SJCRH30 (cell line): ENCODE results near the gene LRRC26. TPM values are rescaled to one million over a fixed set of nuclear protein-coding genes. Genes with fewer than 3 reads are reported as not detected.

Experiments used
- DNase-seq, 2 experiments: peaks; one replicate each; pipeline ENCODE4 v3.0.0-alpha.2; 2015 to 2020
- H3K27ac ChIP-seq: fragments of 250-450 bp; sonication (Bioruptor Pico); 2 replicates; pipeline ENCODE4 v1.5.1; 2020; ENCODE audit warnings: mild to moderate bottlenecking, moderate library complexity
- H3K27me3 ChIP-seq: fragments of 250-450 bp; sonication (Bioruptor Pico); 2 replicates; pipeline ENCODE4 v1.5.1; 2020; ENCODE audit warnings: mild to moderate bottlenecking, moderate library complexity
- H3K36me3 ChIP-seq: fragments of 250-450 bp; sonication (Bioruptor Pico); 2 replicates; pipeline ENCODE4 v1.5.1; 2020; ENCODE audit warnings: mild to moderate bottlenecking, moderate library complexity
- H3K4me1 ChIP-seq: fragments of 250-450 bp; sonication (Bioruptor Pico); 2 replicates; pipeline ENCODE4 v1.5.1; 2020; ENCODE audit warnings: mild to moderate bottlenecking, moderate library complexity
- H3K4me3 ChIP-seq: fragments of 250-450 bp; sonication (Bioruptor Pico); 2 replicates; pipeline ENCODE4 v1.5.1; 2020; ENCODE audit warnings: mild to moderate bottlenecking, moderate library complexity
- H3K9me3 ChIP-seq: fragments of 250-450 bp; sonication (Bioruptor Pico); replicated peaks from 2 replicates; pipeline ENCODE4 v1.5.1; 2020; ENCODE audit warnings: mild to moderate bottlenecking, moderate library complexity
- total RNA-seq: library from RNA; depleted of rRNA; stranded (reverse); fragments of >200 nt; shearing (Covaris generic); gene quantifications from 2 replicates; pipeline ENCODE4 v1.2.3, GENCODE V29; 2014

Gene LRRC26
- total RNA-seq, 1 experiment from 2014 or later, result 0.24 TPM

DNA sequence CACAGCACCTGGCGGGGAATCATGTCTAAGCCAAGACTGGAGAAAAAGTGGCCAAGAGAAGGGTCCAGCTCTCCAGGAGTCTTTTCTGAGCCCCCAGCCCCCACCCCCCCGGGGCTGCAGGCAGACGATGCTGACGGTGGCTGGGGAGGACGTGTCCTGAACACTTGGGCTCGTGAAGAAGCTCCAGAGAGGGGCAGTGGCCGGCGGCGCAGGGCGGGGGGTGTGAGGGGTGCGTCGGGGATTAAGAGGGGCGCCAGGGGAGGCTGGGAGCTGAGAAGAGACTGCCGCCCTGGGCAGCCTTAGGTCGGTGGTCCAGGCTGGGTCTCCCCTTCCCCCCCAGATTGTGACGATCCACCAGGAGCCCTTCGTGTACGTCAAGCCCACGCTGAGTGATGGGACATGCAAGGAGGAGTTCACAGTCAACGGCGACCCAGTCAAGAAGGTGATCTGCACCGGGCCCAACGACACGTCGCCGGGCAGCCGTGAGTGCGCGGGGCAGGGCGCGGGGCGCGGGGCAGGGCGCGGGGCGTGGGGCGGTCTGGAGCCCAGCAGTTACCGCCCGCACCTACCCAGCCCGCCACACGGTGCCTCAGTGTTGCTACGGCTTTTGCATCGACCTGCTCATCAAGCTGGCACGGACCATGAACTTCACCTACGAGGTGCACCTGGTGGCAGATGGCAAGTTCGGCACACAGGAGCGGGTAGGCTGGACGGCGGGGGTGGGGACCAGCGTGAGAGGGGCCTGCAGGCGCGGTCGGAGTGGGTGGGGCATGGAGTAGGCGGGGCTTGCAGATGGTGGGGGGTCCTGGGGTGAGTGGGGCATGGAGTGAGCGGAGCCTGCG is 8.9 kb downstream of the LRRC26 start:
- Histone ChIP-seq H3K9me3 (no peaks in the 10 kb centered on the region), H3K27me3 (peaks cover 16% of the 10 kb centered on the region), H3K36me3 (no peaks in the 10 kb centered on the region), H3K27ac (no peak overlapping the region), H3K4me3 (no peak overlapping the region), H3K4me1 (peaks cover 39% of the 10 kb centered on the region)
- DNase-seq, result no peak

DNA sequence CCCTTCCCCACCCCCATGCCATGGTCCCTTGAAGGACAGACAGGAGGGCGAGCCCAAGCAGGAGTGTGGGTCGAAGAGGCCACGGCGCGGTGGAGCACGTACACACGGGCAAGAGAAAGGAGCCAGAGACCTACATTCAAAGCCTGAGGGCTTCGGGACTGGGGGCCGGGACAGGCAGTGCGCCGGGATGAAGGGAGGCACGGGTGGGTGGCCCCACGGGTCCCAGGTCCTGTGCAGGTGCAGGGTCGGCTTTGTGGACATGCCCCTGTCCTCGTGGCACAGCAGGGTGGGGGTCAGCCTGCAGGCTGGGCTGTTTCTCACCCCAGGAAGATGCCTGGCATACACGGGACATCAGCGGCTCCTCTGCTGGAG is 9.8 kb downstream of the LRRC26 start:
- no peak for DNase-seq
- no peak overlapping the region for H3K27ac ChIP-seq
- H3K36me3 ChIP-seq, result no peaks in the 10 kb centered on the region
- no peaks in the 10 kb centered on the region for H3K9me3 ChIP-seq
- H3K27me3 ChIP-seq, result peaks cover 7% of the 10 kb centered on the region; the same call in 1 of the 2 replicates
- H3K4me3 ChIP-seq, result no peak overlapping the region
- H3K4me1 ChIP-seq, result peaks cover 30% of the 10 kb centered on the region

DNA sequence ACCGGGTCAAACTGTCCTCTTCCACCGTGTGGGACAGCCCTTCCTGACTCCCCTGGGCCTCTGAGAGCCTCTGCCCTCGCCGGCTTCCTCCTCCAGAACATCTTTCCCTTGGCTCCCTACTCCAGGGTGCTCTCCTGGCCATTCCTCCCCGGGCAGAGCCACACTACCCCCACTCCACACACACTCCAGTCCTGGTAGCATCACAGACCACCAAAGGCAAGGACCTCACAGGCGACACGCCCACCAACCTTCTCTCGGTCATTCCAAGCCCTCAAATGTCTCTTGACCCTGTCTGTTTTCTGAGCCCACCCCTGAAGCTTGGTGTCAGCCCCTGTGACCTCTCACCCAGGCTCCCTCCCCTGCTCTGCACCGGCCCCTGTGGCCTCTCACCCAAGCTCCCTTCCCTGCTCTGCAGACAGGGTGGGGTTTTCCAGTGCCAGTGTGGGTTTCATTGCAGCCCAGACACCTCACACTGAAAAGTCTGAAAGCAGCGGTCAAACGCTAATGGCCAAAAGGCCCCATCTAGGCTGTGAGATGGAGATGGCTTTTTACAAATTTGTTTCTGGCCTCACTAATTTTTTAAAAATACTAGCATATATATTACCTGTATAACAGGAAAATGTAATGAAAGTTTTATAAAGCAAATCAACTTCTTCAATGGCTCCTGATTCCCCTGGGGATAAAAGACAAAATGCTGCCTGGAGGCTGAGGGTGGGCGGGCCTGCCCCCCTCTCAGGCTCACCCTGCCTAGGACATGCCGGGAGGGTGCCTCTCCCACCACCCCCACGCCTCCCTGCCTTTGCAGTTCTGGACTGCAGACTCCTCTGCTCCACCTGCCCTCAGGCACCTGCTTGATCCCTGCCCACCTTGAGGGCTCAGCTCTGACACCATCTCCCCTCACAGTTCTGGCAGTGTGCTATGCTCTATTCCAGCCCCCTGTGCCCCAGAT is 10.5 kb downstream of the LRRC26 start:
- H3K9me3 ChIP-seq, result no peaks in the 10 kb centered on the region
- no peak for DNase-seq
- peaks cover under 1% of the 10 kb centered on the region; the same call in 1 of the 2 replicates for H3K27me3 ChIP-seq

DNA sequence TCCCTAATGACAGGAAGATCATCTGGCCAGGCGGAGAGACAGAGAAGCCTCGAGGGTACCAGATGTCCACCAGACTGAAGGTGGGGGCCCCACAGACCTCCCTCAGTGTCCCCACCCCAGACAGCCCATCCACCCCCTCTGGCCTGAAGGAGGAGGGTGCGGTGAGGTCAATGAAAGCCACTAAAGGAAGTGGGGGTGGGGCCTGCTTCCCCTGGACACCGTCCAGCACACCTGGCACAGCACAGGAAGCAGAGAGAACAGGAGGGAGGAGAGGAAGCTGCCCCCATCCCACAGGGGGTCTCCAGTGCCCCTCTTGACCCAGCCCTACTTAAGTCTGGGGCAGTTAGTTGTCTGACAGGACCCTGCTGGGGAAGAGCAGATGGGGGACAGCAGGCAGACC is 11.2 kb downstream of the LRRC26 start:
- H3K4me1 ChIP-seq, result peaks cover 16% of the 10 kb centered on the region
- no peak for DNase-seq
- H3K27me3 ChIP-seq, result no peaks in the 10 kb centered on the region
- H3K9me3 ChIP-seq, result no peaks in the 10 kb centered on the region
- H3K36me3 ChIP-seq, result no peaks in the 10 kb centered on the region
- H3K27ac ChIP-seq, result no peak overlapping the region
- H3K4me3 ChIP-seq, result no peak overlapping the region

More for the DNA sequence above, 10.5 kb downstream of the LRRC26 start:
- Histone ChIP-seq H3K36me3 (no peaks in the 10 kb centered on the region), H3K4me1 (peaks cover 24% of the 10 kb centered on the region), H3K4me3 (no peak overlapping the region), H3K27ac (no peak overlapping the region)

DNA sequence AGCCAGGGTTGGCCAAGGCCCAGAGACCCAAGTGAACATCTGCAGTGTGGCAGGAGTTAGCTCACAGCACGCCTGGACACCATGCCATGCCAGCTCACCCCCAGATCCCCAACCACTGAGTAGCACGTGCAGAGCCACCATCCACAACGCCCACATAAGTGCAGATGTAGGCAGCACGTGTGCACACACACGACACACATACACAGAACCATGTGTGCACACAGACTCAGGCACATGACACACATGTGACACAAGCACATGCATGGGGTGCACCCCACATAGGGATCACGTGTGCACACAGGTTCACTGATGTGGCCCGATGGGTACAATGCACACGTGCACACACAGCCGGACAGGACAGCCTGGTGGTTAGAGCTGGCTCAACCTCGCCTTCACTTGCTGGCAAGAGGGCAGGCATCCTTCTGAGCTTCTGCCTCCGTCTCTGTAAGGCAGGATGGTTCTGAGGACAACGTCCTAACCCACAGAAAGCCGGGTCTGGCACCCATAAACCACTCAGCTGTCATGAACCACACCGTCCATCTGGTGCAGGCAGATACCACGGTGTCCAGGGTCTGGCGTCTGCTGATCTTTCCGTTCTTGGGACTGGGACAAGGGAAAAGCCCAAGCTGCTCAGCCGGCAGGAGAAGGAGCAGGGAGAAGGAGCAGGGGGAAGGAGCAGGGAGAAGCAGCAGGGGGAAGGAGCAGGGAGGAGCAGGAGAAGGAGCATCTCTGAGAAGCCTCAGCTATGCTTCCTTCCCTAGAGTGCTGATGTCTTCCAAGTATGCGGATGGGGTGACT is 12.0 kb downstream of the LRRC26 start:
- no peaks in the 10 kb centered on the region for H3K27me3 ChIP-seq
- no peak overlapping the region for H3K4me3 ChIP-seq
- no peak for DNase-seq
- H3K27ac ChIP-seq, result no peak overlapping the region
- no peaks in the 10 kb centered on the region for H3K9me3 ChIP-seq
- peaks cover 15% of the 10 kb centered on the region for H3K4me1 ChIP-seq
- no peaks in the 10 kb centered on the region for H3K36me3 ChIP-seq

DNA sequence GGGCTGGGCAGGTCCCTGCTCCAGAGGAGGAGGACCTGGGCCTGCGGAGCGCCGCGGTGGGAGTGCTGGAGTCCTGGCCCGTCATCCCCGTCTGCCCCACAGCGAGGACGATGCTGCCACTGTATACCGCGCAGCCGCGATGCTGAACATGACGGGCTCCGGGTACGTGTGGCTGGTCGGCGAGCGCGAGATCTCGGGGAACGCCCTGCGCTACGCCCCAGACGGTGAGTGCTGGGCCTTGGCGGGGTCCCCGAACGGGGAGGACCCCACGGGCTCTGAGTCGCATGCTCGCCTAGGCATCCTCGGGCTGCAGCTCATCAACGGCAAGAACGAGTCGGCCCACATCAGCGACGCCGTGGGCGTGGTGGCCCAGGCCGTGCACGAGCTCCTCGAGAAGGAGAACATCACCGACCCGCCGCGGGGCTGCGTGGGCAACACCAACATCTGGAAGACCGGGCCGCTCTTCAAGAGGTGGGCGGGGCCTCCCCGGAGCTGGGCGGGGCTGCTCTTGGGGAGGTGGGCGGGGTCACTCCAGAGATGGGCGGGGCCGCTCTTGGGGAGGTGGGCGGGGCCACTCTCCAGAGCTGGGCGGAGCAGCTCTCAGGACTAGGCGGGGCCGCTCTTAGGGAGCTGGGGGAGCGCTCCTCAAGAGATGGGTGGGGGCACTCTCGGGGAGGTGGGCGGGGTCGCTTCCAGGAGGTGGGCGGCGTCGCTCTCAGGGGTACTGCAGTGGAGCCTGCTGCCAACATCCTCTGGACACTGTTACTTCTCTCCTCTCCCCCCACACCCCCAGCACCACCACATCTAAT is 13.1 kb downstream of the LRRC26 start:
- no peak for DNase-seq
- H3K4me3 ChIP-seq, result no peak overlapping the region
- H3K4me1 ChIP-seq, result peaks cover 15% of the 10 kb centered on the region
- no peaks in the 10 kb centered on the region for H3K36me3 ChIP-seq
- no peaks in the 10 kb centered on the region for H3K27me3 ChIP-seq
- no peak overlapping the region for H3K27ac ChIP-seq
- H3K9me3 ChIP-seq, result no peaks in the 10 kb centered on the region

DNA sequence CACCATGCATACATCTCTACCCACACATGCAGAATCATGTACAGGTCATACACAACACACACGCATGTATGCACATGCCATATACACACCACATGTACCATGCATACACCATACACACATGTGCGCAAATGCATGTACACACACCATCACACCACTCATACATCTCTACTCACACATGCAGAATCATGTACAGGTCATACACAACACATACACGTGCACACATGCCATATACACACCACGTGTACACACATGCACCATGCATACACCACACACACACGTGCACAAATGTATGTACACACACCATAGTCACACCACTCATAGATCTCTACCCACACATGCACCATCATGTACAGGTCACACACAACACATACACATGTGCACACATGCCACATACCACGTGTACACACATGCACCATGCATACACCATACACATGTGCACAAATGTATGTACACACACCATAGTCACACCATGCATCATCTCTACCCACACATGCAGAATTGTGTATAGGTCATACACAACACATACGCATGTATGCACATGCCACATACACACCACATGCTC is 16.9 kb downstream of the LRRC26 start:
- H3K36me3 ChIP-seq, result no peaks in the 10 kb centered on the region
- H3K9me3 ChIP-seq, result no peaks in the 10 kb centered on the region
- H3K27me3 ChIP-seq, result no peaks in the 10 kb centered on the region
- no peak overlapping the region for H3K4me3 ChIP-seq
- H3K4me1 ChIP-seq, result peaks cover 17% of the 10 kb centered on the region
- DNase-seq, result no peak
- H3K27ac ChIP-seq, result no peak overlapping the region

DNA sequence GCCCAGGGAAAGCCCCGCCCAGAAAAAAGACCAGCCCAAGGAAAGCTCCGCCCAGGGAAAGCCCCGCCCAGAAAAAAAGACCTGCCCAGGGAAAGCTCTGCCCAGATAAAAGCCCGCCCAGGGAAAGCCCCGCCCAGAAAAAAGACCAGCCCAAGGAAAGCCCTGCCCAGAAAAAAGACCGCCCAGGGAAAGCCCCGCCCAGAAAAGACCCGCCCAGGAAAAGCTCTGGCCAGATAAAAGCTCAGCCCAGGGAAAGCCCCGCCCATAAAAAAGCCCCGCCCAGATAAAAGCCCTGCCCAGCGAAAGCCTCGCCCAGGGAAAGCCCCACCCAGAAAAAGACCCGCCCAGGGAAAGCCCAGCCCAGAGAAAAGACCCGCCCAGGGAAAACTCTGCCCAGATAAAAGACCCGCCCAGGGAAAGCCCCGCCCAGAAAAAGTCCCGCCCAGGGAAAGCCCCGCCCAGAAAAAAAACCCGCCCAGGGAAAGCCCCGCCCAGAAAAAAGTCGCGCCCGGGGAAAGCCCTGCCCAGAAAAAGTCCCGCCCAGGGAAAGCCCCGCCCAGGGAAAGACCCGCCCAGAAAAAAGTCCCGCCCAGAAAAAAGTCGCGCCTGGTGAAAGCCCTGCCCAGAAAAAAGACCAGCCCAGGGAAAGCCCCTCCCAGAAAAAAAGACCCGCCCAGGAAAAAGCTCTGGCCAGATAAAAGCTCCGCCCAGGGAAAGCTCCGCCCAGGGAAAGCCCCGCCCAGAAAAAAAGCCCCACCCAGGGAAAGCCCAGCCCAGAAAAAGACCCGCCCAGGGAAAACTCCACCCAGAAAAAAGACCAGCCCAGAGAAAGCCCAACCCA is 19.0 kb downstream of the LRRC26 start:
- H3K4me1 ChIP-seq, result peaks cover 17% of the 10 kb centered on the region
- no peaks in the 10 kb centered on the region for H3K9me3 ChIP-seq
- H3K27ac ChIP-seq, result no peak overlapping the region
- no peaks in the 10 kb centered on the region for H3K36me3 ChIP-seq
- H3K4me3 ChIP-seq, result no peak overlapping the region
- H3K27me3 ChIP-seq, result no peaks in the 10 kb centered on the region
- peak; percentile 96 to 98 for DNase-seq

DNA sequence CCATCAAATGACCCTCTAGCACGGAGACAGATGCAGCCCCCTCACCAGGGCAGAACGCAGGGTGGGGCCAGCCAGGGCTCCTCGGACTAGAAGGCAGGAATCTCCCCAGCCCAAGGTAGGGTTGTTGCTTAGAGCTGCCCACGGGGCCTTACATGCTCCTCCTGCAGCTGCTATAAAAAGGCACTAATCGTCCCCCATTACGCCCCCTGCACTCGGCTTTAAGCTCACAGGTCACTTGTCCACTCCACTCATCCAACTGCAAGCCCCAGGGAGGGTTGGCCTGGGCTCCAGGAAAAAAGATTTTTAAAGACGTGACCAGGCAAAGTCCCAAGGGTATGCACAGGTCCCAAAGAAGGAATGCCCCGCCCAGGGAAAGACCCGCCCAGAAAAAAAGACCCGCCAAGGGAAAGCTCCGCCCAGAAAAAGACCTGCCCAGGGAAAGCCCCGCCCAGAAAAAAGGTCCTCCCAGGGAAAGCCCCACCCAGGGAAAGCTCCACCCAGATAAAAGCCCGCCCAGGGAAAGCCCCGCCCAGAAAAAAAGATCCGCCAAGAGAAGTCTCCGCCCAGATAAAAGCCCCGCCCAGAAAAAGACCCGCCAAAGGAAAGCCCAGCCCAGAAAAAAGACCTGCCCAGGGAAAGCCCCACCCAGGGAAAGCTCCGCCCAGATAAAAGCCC is 19.8 kb downstream of the LRRC26 start:
- Histone ChIP-seq H3K36me3 (no peaks in the 10 kb centered on the region), H3K4me1 (peaks cover 17% of the 10 kb centered on the region), H3K27ac (peak overlapping the region; percentile 47), H3K9me3 (no peaks in the 10 kb centered on the region), H3K4me3 (peak overlapping the region; percentile 30), H3K27me3 (no peaks in the 10 kb centered on the region)
- DNase-seq, result no peak

DNA sequence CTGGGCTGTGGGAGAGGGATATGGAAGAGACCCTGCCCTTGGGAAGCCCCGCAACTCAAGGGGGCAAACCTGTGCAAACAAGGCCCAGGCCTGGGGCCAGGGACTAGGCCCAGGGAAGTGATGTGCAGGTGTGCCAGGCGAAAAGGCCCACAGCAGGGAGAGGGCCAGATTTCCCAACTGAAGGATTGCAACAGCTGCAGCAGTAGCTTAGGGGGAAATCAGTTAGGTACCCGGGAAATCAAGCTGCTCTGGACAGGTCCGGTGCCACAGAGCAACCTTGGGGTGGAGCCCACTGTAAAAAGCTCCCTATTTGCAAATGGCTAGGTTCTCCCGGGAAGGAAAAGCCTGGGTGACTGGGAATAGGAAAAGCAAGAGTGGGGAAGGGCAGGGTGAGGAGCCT is 20.5 kb downstream of the LRRC26 start:
- peak overlapping the region; percentile 47 for H3K27ac ChIP-seq
- no peaks in the 10 kb centered on the region for H3K27me3 ChIP-seq
- peak; percentile 74 to 88 for DNase-seq
- peak overlapping the region; percentile 30 for H3K4me3 ChIP-seq
- H3K36me3 ChIP-seq, result no peaks in the 10 kb centered on the region
- no peaks in the 10 kb centered on the region for H3K9me3 ChIP-seq
- H3K4me1 ChIP-seq, result peaks cover 17% of the 10 kb centered on the region

DNA sequence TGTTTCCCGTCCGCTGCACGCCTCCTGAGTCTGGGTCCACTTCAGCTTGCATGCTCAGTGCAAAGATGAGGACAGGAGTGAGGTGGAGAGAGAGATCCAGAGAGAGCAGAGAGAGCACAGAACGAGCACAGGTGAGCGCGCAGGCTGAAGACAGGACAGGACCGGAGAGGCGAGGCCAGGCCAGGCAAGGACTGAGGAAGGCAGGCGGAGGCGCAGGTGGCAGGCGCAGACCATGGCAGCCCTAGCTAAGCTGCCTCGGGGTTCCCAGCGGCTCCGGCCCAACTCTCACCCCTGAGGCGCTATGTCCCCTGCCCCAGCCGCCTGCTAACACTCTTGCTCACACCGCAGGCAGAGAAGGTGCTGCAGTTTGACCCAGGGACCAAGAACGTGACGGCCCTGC is 21.2 kb downstream of the LRRC26 start:
- H3K36me3 ChIP-seq, result no peaks in the 10 kb centered on the region
- peaks cover 17% of the 10 kb centered on the region for H3K4me1 ChIP-seq
- DNase-seq, result no peak
- H3K9me3 ChIP-seq, result no peaks in the 10 kb centered on the region
- no peak overlapping the region for H3K27ac ChIP-seq
- H3K27me3 ChIP-seq, result no peaks in the 10 kb centered on the region
- no peak overlapping the region for H3K4me3 ChIP-seq

DNA sequence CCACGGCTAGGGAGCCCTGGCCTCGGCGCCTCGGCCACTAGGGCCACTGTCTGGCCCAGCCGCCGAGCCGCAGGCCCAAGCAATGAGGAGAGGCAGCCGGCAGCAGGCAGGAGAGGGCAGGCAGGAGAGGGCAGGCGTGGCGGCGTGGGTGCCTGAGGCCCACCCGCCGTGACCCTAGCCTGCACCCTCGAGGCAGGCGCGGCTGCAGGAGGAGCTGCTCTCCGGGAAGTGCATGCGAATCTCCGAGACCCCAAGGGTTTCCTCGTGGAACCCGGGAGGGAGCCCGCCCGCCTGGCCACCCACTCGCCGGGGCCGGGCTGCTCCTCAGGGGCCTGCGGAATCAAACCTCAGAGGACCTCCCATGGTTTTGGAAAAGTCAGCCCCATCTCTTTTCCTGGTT is 21.6 kb downstream of the LRRC26 start:
- H3K4me3 ChIP-seq, result no peak overlapping the region
- no peaks in the 10 kb centered on the region for H3K36me3 ChIP-seq
- DNase-seq, result no peak
- no peak overlapping the region for H3K27ac ChIP-seq
- no peaks in the 10 kb centered on the region for H3K9me3 ChIP-seq
- no peaks in the 10 kb centered on the region; the same call in 1 of the 2 replicates for H3K27me3 ChIP-seq
- H3K4me1 ChIP-seq, result peaks cover 17% of the 10 kb centered on the region
